ENCODE results near the gene HNF4A.

DNA sequence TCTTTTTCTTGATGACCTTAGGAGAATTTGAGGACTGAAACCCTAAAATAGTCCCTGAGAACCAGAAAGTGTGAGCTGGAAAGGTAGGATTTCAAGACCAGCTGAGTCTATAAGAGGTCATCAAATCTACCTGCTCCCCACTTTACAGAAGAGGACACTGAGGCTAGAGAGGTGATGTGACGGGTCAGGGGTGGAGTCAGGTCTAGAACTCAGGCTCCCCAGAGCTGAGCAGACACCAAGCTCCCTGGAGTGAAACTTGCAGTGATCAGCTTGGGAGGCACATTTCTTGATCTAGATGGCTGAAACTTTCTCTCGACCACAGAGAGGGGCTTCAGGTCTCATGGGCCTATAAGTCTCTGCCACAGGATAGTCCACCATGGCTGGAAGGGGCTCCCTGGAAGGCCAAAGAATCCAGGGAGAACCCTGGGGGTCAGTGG lies 55.1 kb downstream of the HNF4A start:
- TF ChIP-seq, protein P1, sequence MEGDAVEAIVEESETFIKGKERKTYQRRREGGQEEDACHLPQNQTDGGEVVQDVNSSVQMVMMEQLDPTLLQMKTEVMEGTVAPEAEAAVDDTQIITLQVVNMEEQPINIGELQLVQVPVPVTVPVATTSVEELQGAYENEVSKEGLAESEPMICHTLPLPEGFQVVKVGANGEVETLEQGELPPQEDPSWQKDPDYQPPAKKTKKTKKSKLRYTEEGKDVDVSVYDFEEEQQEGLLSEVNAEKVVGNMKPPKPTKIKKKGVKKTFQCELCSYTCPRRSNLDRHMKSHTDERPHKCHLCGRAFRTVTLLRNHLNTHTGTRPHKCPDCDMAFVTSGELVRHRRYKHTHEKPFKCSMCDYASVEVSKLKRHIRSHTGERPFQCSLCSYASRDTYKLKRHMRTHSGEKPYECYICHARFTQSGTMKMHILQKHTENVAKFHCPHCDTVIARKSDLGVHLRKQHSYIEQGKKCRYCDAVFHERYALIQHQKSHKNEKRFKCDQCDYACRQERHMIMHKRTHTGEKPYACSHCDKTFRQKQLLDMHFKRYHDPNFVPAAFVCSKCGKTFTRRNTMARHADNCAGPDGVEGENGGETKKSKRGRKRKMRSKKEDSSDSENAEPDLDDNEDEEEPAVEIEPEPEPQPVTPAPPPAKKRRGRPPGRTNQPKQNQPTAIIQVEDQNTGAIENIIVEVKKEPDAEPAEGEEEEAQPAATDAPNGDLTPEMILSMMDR (IDR thresholded peaks at IDR 0.05) = no peak
- TF ChIP-seq POLR2A (IDR thresholded peaks at IDR 0.05) = no peak

All from thyroid gland (tissue), 4 donors.